HG02973 (cell line): ENCODE data around the gene OOSP4B.
"Not testable (repeated sequence)": the region's sequence is repeated elsewhere in the genome, so short reads cannot be mapped to it uniquely, and the experiment has no call there.

Experiments
- ATAC-seq: cut with Tn5 transposase; IDR thresholded peaks from one replicate; pipeline ENCODE4 v1.9.1; 2021; ENCODE audit warnings: moderate library complexity; ENCODE audit not compliant: unreplicated experiment

Gene OOSP4B

DNA sequence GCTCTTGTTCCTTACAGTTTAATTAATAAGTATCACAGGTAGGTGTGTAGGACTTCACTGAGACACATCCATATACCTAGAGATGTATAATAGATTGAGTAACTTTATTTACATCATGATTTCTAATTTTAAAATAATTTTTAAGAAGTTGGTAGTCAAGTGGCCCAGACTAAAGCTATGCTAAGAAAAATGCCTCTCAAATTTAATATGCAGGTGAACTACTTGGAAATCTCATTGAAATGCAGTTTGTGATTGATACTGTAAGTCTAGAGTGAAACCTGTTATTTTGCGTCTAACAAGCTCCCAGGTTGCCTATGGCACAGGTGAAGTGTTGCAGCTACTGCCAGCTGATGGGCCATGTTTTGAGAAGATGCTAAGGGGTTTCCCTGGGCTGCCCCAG, at the start of gene OOSP4B:
OOSP4B (plus strand) TSS at position 301 of the 400 bp plus-strand sequence.
- no peak for ATAC-seq

DNA sequence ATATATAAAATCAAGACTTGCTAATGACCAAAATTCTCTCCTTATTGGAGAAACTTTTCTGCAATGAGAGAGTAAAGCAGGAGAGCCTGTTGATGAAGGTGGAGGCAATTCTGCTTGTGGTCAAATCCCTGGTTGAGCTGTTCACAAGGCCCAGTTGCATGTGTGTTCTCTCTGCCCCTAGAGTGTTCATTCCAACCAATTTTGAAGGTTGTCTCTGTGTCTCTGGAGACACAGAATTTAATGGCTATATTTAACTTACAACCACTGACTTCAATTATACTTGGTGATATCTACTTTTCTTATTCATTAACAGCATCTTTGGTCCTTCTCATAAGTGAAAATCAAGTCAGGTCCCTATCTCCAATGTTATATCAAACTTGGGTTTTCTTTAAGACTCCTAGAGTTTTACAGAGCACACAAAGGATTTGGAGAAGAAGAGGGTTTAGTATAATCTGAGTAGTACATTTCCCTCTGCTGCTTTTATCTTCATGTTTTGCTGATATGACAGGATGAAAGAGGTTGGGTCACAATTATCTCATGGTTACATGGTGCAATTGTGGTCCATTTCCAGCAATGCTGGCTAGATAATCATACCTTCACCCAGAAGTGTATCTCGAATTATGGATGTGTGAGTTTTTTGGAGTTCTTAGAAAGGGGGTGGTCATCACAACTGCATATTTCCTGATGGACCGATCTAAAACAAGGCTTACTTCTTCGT, 49.1 kb upstream of the OOSP4B start:
- no peak for ATAC-seq

DNA sequence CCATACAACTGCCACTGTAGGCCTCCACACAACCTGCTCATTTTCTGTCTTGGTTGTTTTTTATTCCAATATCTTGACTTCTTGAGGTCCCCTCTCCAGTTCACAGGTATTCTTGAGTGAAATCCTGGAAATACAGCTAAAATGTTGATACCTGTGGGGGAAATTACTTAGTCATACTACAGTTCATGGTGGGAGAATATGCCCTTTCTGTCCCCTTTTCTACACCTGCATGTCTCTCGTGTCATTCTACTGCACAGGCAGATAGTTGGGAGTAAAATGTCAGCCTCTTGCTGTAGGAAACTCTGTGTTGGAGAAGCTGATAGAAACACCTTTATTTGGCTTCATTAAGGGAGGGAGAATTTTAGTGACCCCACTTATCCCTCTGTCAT, 48.6 kb upstream of the OOSP4B start:
- no peak for ATAC-seq

DNA sequence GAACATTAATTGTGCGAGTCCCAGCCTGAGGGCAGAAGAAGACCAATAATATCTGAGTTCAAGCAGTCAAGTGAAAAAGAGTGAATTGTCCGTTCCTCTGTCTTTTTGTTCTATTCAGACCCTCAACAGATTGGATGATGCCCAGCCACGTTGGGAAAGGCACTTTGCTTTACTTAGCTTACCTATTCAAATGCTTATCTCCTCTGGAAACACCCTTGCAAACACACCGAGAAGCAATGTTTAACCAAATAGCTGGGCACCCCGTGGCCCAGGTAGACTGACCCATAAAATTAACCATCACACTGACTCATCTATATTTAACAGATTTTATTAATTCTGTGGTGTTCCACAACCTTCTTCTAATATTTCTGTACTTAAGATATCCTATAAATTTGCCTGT, 43.9 kb upstream of the OOSP4B start:
- ATAC-seq = no peak

DNA sequence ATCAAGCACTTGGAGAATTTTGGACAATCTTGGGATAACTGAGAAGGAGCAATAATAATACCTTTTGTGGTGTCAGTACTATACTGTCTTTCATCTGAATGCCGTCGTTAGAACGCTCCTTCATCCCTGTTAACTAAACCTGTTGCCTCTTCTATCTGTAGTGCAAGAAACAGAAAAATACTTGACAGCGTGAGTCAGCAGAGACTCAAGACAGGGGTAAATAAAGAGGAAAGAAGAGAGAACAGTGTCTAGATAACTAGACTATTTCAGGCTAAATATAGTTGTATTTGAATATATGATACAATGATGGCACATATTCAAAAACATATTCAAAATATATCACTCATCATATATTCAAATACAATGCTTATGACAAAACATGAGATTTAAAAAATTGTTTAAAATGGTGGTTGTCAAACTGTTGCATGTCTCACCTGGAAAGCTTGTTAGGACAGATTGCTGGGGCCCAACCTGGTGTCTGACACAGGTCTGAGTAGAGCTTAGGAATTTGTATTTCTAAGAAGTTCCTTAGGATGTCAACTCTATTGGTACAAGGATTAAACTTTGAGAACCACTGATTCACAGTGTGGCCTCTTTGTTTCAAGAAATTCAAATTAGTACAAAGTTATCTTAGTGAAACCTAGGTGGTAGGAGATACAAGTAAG, 35.7 kb upstream of the OOSP4B start:
- ATAC-seq = no peak

DNA sequence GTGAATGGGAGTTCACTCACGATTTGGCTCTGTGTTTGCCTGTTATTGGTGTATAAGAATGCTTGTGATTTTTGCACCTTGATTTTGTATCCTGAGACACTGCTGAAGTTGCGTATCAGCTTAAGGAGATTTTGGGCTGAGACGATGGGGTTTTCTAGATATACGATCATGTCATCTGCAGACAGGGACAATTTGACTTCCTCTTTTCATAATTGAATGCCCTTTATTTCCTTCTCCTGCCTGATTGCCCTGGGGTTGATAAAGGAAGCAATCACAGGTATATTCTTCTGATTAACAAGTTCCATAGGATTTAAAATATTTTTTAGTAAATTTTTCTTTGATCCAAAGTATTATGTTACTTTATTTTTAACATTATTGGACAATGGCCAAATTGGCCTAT, 34.9 kb upstream of the OOSP4B start:
- not testable (repeated sequence) for ATAC-seq

DNA sequence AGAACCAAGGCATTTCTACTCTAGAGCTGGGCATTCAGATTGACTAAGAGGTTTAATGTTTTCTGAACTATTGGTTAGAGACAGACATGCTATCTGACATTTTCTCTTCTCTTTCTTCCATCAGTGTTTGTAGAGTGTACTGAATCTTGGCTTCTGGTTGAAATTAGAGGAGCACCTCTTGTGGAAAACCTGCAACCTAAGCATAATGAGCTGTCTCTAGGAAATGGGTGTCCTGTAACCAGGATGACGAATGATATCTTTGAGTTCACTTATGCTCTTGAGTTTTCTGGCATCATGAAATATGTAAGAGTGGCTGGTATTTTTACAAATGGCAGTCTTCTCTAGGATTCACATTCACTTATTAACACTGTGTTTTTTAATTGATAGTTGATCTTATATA, 33.8 kb upstream of the OOSP4B start:
- no peak for ATAC-seq

DNA sequence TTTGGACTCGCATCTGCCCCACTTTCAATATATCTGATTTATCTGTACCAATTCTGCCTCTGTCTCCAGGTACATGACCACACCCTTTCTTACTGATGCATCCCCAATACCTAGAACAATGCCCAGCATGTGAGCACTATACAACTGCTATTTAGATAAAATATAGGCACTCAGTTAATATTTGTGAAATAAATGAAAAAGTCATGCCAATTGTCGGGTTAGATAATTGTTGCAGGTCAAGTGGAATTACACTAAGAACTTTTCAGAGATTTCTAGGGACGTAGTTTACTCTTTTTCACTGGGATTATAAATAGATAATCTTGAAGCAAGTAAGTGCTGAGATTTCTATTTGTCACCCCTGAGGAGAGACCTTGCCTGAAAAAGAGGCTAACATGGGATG, 32.6 kb upstream of the OOSP4B start:
- no peak for ATAC-seq

DNA sequence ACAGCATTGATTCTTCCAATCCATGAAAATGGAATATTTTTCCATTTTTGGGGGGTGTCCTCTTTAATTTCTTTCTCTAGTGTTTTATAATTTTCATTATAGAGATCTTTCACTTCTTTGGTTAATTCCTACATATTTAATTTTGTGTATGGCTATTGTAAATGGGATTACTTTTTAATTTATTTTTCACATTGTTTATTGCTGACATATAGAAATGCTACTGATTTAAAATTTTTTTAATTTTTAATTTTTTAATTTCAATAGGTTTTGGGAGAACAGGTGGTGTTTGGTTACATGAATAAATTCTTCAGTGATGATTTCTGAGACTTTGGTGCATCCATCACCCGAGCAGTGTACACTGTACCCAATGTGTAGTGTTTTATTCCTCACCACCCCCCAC, 26.6 kb upstream of the OOSP4B start:
- no peak for ATAC-seq

DNA sequence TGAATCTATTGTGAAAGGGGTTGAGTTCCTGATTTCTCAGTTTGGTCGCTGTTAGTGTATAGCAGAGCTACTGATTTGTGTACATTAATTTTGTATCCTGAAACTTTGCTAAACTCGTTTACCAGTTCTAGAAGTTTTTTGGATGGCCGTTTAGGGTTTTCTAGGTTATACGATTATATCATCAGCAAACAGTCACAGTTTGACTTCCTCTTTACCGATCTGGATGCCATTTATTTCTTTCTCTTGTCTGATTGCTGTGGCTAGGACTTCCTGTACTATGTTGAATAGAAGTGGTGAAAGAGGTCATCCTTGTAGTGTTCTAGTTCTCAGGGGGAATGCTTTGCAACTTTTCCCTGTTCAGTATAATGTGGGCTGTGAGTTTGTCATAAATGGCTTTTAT, 24.6 kb upstream of the OOSP4B start:
- no peak for ATAC-seq

DNA sequence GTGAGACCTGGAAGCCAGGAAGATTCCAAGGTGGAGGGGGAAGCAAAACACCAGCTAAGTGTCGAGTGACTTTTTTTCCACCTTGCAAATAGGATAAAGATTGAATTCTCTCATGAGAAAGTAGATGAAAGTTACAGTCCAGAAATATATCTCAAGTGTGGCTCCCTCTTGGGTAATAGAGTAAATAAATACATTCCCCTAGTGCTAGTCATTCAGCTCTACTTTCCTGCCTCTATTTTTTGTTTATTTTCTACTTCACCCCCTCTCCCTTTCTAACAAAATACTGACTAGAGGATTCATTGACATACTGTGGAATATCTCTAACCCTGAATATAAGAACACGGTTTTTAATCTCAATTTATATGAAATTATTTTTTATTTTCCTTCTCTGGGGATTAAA, 19.2 kb upstream of the OOSP4B start:
- ATAC-seq = no peak

DNA sequence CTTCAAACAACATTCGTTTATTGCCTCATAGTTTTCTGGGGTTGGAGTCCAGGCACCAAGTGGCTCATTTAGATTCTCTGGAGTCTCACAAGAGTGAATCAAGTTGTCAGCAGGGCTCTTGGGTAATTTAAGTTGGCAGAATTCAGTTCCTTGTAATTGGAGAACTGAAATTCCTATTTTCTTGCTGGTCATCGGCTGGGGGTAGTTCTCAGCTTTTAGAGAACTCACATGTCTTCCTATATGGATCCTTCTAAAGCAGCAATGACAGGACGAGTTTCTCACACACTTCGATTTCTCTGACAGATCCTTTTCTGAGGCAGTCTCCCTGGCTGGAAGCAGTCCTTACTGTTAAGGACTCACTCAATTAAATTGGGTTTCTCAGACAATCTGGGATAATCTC, 17.3 kb upstream of the OOSP4B start:
- ATAC-seq = no peak

DNA sequence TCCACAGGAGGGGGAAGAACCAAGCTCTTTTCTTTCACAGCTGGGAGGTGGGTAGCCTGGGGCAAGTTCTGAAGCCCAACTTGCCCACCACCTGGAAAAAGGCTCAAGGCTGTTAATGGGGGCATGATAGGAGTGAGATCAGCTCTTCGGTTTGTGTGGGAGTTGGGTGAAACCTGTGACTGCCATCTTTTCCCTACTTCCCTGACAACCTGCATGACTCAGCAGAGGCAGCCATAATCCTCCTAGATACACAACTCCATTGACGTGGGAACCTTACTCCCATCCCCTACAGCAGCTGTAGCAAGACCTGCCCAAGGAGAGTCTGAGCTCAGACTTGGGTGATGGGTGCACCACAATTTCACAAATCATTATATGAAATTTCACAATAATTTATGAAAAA, 13.3 kb upstream of the OOSP4B start:
- ATAC-seq = no peak

DNA sequence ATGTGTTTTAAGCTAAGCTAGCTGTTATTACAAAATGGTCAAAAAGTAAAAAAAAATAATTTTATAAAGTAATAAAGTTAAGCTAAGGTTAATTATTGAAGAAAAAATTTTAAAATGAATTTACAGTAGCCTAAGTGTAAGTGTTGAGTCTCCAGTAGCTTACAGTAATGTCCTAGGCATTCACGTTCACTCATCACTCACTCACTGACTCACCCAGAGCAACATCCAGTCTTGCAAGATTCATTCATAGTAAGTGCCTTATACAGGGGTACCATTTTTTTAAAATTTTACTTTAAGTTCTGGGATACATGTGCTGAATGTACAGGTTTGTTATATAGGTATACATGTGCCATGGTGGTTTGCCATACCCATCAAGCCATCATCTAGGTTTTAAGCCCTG, 11.6 kb upstream of the OOSP4B start:
- ATAC-seq = no peak

DNA sequence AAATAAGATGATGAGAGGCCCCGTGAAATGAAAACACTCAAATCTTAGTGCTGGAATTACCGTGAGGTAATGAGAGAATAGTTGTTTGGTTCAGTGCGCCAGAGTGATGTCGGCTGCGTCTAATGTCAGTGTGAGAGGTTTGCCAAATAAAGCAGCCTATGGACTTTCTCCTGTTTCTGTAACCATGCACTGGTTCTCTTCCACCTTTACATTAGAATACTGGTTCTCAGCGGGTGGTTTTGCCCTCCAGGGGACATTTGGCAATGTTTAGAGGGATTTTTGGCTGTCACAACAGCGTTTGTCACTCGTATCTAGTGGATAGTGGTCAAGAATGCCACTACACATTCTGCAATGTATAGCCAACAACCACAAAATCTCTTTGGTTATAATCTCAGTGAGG, 1.1 kb downstream of the OOSP4B start:
- ATAC-seq = no peak

DNA sequence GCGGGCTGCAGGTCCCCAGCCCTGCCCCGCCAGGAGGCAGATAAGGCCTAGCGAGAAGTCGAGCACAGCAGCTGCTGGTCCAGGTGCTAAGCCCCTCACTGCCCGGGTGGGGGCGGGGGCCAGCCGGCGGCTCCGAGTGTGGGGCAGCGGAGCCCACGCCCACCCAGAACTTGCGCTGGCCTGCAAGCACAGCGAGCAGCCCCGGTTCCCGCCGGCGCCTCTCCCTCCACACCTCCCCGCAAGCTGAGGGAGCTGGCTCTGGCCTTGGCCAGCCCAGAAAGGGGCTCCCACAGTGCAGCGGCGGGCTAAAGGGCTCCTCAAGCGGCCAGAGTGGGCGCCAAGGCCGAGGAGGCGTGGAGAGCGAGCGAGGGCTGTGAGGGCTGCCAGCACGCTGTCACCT, 3.4 kb downstream of the OOSP4B start:
- ATAC-seq = not testable (repeated sequence)

DNA sequence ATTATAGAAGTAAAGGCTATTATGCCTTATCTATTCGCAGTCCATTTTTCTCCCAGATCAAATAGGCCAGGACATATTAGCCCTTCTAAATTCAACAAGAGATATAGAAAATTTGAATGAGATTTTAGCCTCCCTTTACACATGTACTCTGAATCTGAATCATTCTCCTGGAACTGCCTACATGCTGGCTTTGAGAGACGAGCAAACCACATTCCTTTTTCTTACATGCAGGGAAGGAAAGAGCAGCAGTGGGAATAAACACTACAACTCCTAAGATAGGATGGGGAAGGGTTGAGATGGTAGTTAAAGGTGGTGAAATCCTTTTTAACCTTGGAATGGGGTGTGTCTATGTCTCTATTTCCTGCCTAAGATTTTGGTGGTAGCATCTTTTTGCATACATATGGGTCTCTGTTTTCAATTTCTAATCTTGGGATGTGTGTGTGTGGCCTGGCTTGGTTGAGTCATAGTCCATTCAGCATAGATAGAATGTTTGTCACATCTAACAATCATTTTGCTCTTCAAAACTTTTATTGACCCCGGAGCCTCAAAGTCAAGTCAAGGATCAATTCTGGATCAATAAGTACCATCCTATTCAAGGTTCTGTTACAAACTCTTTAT, 12.1 kb downstream of the OOSP4B start:
- ATAC-seq = no peak

DNA sequence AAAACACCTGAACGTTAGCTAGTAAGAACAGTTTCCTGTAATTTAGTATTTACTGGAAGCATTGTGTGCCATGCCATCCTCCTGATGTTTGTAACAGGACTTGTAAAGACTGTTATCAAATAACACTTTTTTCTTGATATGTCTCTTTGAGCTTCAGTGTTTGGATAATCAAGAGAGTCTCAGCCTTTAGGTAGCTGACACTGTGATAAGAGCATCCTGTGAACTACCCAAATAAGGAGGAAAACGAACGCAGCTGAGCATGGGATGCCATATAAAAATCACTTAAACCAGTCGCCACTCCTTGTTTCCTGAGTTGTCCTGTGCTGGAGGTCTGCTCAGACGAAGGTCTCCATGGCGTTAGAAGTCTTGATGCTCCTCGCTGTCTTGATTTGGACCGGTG, 23.1 kb downstream of the OOSP4B start, which contains the start of gene OOSP2:
OOSP2 (plus strand) TSS at position 301 of the 400 bp plus-strand sequence; CDS start at position 352, 51 bp downstream.
- ATAC-seq = no peak

DNA sequence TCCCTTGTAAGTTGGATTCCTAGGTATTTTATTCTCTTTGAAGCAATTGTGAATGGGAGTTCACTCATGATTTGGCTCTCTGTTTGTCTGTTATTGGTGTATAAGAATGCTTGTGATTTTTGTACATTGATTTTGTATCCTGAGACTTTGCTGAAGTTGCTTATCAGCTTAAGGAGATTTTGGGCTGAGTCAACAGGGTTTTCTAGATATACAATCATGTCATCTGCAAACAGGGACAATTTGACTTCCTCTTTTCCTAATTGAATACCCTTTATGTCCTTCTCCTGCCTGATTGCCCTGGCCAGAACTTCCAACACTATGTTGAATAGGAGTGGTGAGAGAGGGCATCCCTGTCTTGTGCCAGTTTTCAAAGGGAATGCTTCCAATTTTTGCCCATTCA, 33.4 kb downstream of the OOSP4B start:
- ATAC-seq = not testable (repeated sequence)

DNA sequence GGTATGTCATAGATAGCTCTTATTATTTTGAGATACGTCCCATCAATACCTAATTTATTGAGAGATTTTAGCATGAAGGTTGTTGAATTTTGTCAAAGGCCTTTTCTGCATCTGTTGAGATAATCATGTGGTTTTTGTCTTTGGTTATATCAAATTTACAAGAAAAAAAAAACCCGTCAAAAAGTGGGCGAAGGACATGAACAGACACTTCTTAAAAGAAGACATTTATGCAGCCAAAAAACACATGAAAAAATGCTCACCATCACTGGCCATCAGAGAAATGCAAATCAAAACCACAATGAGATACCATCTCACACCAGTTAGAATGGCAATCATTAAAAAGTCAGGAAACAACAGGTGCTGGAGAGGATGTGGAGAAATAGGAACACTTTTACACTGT, 33.9 kb downstream of the OOSP4B start:
- ATAC-seq = not testable (repeated sequence)

DNA sequence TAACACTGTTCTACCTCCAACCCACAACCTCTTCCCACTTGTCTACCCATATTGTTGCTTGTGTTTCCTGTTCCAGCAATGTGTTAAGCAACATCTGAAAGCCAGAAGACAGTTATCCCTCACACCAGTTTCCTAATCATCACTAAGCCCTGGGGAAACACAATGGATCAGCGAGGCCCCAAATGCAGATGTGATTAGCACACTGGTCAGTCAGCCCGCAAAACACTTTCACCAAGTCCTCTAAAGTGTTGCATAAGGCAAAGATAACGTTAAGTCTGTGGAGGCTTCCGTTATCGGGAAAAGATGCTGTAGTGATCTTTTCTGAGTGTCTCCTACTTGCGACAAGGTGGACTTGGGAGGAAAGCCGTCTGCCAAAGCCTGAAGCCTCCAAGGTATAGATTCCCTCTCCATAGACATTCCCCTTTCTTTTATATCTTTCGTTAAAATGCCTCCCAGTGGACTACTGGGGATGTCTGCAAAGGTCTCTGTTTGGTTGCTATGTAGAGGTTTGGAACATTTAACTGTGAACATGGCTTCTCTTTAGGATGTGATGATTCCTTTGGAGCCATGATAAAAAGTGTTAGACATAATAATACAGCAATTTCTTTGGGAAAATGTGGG, 39.5 kb downstream of the OOSP4B start, which contains the start of gene MS4A3:
MS4A3 (plus strand) TSS at position 317 of the 621 bp plus-strand sequence. CDS start 4,496 bp downstream, outside the sequence.
- no peak for ATAC-seq

DNA sequence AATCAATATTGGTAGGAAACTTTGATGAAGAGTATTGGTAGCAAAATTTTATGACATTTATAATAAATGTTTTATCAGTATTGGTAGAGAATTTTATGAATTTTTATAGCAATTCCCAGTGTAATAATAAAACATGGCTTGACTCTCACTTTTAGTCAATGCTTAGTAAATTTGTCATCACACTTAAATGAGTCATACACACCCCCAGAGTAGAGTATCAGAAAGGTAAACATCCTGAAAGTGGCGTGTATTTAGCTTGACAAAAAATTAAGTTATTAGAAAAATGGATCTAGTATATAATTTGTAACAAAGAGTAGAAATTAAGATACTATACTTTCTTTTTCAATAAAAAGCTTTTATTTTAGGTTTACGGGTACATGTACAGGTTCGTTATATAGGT, 42.1 kb downstream of the OOSP4B start:
- no peak for ATAC-seq
